Smooth muscle cell (in vitro differentiated cells): Measurements from ENCODE around the gene ZNF367. TPM values are rescaled to one million over a fixed set of nuclear protein-coding genes. Genes with fewer than 3 reads are reported as not detected.

Experiments
- DNase-seq: peaks from one replicate; lab custom pipeline; 2025; ENCODE audit not compliant: unreplicated experiment; lab: John Stamatoyannopoulos, UW
- H2AFZ ChIP-seq: fragments of 200-600 bp; sonication (generic); 2 replicates; pipeline ENCODE4 v1.6.0; 2016; ENCODE audit warnings: antibody characterized with exemption, low read depth, mild to moderate bottlenecking
- H3F3A ChIP-seq: fragments of 200-600 bp; sonication (generic); 2 replicates; pipeline ENCODE4 v1.6.0; 2017; ENCODE audit warnings: antibody characterized with exemption, low read depth
- H3K27ac ChIP-seq: fragments of 200-600 bp; sonication (generic); 2 replicates; pipeline ENCODE4 v1.5.1; 2016; ENCODE audit warnings: low read depth, mild to moderate bottlenecking
- H3K27me3 ChIP-seq: fragments of 200-600 bp; sonication (generic); 2 replicates; pipeline ENCODE4 v1.6.1; 2016; ENCODE audit warnings: low read depth, mild to moderate bottlenecking
- H3K36me3 ChIP-seq: fragments of 200-600 bp; sonication (generic); 2 replicates; pipeline ENCODE4 v1.5.1; 2016; ENCODE audit warnings: low read depth
- H3K4me1 ChIP-seq: fragments of 200-600 bp; sonication (generic); 2 replicates; pipeline ENCODE4 v1.5.1; 2016; ENCODE audit warnings: low read depth
- H3K4me2 ChIP-seq: fragments of 200-600 bp; sonication (generic); 2 replicates; pipeline ENCODE4 v1.6.0; 2016; ENCODE audit warnings: mild to moderate bottlenecking
- H3K4me3 ChIP-seq: fragments of 200-600 bp; sonication (generic); 2 replicates; pipeline ENCODE4 v1.5.1; 2016; ENCODE audit warnings: mild to moderate bottlenecking
- H3K79me2 ChIP-seq: fragments of 200-600 bp; sonication (generic); 2 replicates; pipeline ENCODE4 v1.6.0; 2016; ENCODE audit warnings: low read depth, mild to moderate bottlenecking
- H3K9ac ChIP-seq: fragments of 200-600 bp; sonication (generic); 2 replicates; pipeline ENCODE4 v1.6.0; 2016; ENCODE audit warnings: low read depth
- H3K9me3 ChIP-seq: fragments of 200-600 bp; sonication (generic); replicated peaks from 2 replicates; pipeline ENCODE4 v1.5.1; 2016; ENCODE audit warnings: low read depth
- H4K20me1 ChIP-seq: fragments of 200-600 bp; sonication (generic); 2 replicates; pipeline ENCODE4 v1.6.0; 2016; ENCODE audit warnings: low read depth
- CTCF ChIP-seq: fragments of 200-600 bp; sonication (generic); IDR thresholded peaks from 2 replicates; pipeline ENCODE4 v1.5.1; 2017; ENCODE audit warnings: borderline replicate concordance, mild to moderate bottlenecking, antibody characterized with exemption; ENCODE audit not compliant: insufficient read depth, poor library complexity, severe bottlenecking
- whole genome bisulfite sequencing: methylation state at CpG from one replicate; pipeline ENCODE4 v1.1.7; 2016; ENCODE audit warnings: low lambda C conversion rate; 5-methylcytosine and 5-hydroxymethylcytosine counted together
- polyA plus RNA-seq: library from polyadenylated mRNA; unstranded; fragments of >200 nt; fragmentation: Nextera tagmentation; extraction: Ambion mirVana; gene quantifications from 2 replicates; pipeline ENCODE4 v1.2.1, GENCODE V29; 2016
- total RNA-seq: library from RNA; depleted of rRNA; stranded (reverse); fragments of >200 nt; gene quantifications from 2 replicates; pipeline ENCODE4 v1.2.3, GENCODE V29; 2014

Gene ZNF367
- total and polyA plus RNA-seq, 2 experiments from 2014 or later, result 2.8 to 3.2 TPM

GRCh38 chr9:96450613-96451528 lies 32.7 kb upstream of the ZNF367 start:
- H3K79me2 ChIP-seq, result peaks cover 34% of the 10 kb centered on the region
- TF ChIP-seq CTCF, result no peak
- WGBS, result under 1% methylated on average over 44 of the region's 63 CpGs

GRCh38 chr9:96449845-96450612 lies 31.9 kb upstream of the ZNF367 start, which contains the start of gene HABP4:
Gene HABP4, plus strand, starts transcription at chr9:96450169. Its CDS starts 111 bp downstream, at chr9:96450280.
- H3K79me2 ChIP-seq, result peaks cover 32% of the 10 kb centered on the region
- no peaks in the 10 kb centered on the region for H3K27me3 ChIP-seq
- H3F3A ChIP-seq, result no peaks in the 10 kb centered on the region
- DNase-seq, result peak; percentile 84
- H3K9me3 ChIP-seq, result no peaks in the 10 kb centered on the region
- H3K4me3 ChIP-seq, result peak within 1 kb of the TSS; percentile 79
- 1% methylated on average over 58 of the region's 108 CpGs for WGBS
- TF ChIP-seq CTCF, result no peak
- peak within 1 kb of the TSS; percentile 96 for H3K4me2 ChIP-seq
- H3K27ac ChIP-seq, result peak within 1 kb of the TSS; percentile 63
- peak within 1 kb of the TSS; percentile 99 for H2AFZ ChIP-seq
- peaks cover 29% of the 10 kb centered on the region for H4K20me1 ChIP-seq
- H3K4me1 ChIP-seq, result no peaks in the 10 kb centered on the region
- H3K9ac ChIP-seq, result peak within 1 kb of the TSS; percentile 71
- no peaks in the 10 kb centered on the region for H3K36me3 ChIP-seq

More at GRCh38 chr9:96450613-96451528, 32.7 kb upstream of the ZNF367 start:
- Histone ChIP-seq H3K36me3 (no peaks in the 10 kb centered on the region), H3K27ac (peak overlapping the region; percentile 63), H3F3A (no peaks in the 10 kb centered on the region), H3K4me2 (peak overlapping the region; percentile 96), H3K9me3 (no peaks in the 10 kb centered on the region), H3K9ac (peak overlapping the region; percentile 71), H3K4me1 (no peaks in the 10 kb centered on the region), H3K27me3 (no peaks in the 10 kb centered on the region), H2AFZ (peak overlapping the region; percentile 68), H4K20me1 (peaks cover 30% of the 10 kb centered on the region), H3K4me3 (peak overlapping the region; percentile 79)
- no peak for DNase-seq

- Histone ChIP-seq H3K4me2 (peak overlapping the region; percentile 86), H3K4me3 (peak overlapping the region; percentile 79), H3K27ac (peak overlapping the region; percentile 31), H3K36me3 (no peaks in the 10 kb centered on the region), H3K27me3 (no peaks in the 10 kb centered on the region), H3F3A (no peaks in the 10 kb centered on the region), H4K20me1 (peaks cover 28% of the 10 kb centered on the region), H3K9ac (no peak overlapping the region), H3K9me3 (no peaks in the 10 kb centered on the region), H2AFZ (peak overlapping the region; percentile 99), H3K4me1 (no peaks in the 10 kb centered on the region), H3K79me2 (peaks cover 32% of the 10 kb centered on the region)
- WGBS, result 3% methylated on average over 7 of the region's 7 CpGs
- TF ChIP-seq CTCF, result no peak
- DNase-seq, result no peak
Observed at GRCh38 chr9:96449523-96449844, 31.3 kb upstream of the ZNF367 start.
